K562 (cell line): ENCODE data around the gene PCBP4. TPM values are rescaled to one million over a fixed set of nuclear protein-coding genes. Genes with fewer than 3 reads are reported as not detected.

Source experiments
- ATF4 ChIP-seq: fragments of 450-650 bp; formaldehyde crosslinking; IDR thresholded peaks from 2 replicates; pipeline ENCODE4 v1.4.0; 2022; ENCODE audit warnings: mild to moderate bottlenecking, moderate library complexity
- CHD2 ChIP-seq: IDR thresholded peaks from 2 replicates; pipeline ENCODE4 v1.6.1; 2011; ENCODE audit warnings: low read depth, low read length
- EHMT2 ChIP-seq: fragments of 450-650 bp; IDR thresholded peaks from 2 replicates; pipeline ENCODE4 v1.6.1; 2018; ENCODE audit warnings: antibody characterized with exemption
- ETV6 ChIP-seq, 3 experiments: fragments of 150-350 bp in 1 of 3; sonication (generic) in 1 of 3; formaldehyde crosslinking in 1 of 3; IDR thresholded peaks; 2 replicates each; pipeline versions ENCODE4 v1.6.1 to v1.8.0; 2014 to 2022; ENCODE audit warnings: borderline replicate concordance in 2 of 3, low read depth in 2 of 3, antibody characterized with exemption in 1 of 3, low read length in 1 of 3, mild to moderate bottlenecking in 1 of 3, missing genetic modification reagents in 1 of 3
- HLTF ChIP-seq: fragments of 450-650 bp; IDR thresholded peaks from 2 replicates; pipeline ENCODE4 v1.6.1; 2016
- MCM2 ChIP-seq: fragments of 450-650 bp; IDR thresholded peaks from 2 replicates; pipeline ENCODE4 v1.6.1; 2017; ENCODE audit warnings: low read depth, mild to moderate bottlenecking
- PML ChIP-seq: IDR thresholded peaks from 2 replicates; pipeline ENCODE4 v1.6.1; 2012; ENCODE audit warnings: low read length, inconsistent platforms
- PRPF4 ChIP-seq: fragments of 200-400 bp; formaldehyde crosslinking; IDR thresholded peaks from one replicate; pipeline ENCODE4 v1.6.1; 2017; ENCODE audit warnings: low read length, low read depth, mild to moderate bottlenecking; ENCODE audit not compliant: insufficient read depth, poor library complexity, severe bottlenecking
- STAG1 ChIP-seq: sonication (generic); formaldehyde crosslinking; IDR thresholded peaks from 2 replicates; pipeline ENCODE4 v1.5.0; 2020; ENCODE audit warnings: missing genetic modification reagents, borderline replicate concordance
- ZNF586 ChIP-seq: fragments of 450-650 bp; formaldehyde crosslinking; conservative IDR thresholded peaks from 2 replicates; pipeline ENCODE4 v1.4.0; 2020; ENCODE audit warnings: mild to moderate bottlenecking, moderate library complexity
- ZNF699 ChIP-seq: fragments of 250-450 bp; sonication (Bioruptor Pico); IDR thresholded peaks from 2 replicates; pipeline ENCODE4 v1.8.0; 2021; ENCODE audit warnings: mild to moderate bottlenecking, moderate library complexity; ENCODE audit not compliant: insufficient replicate concordance
- ZNF717 ChIP-seq: fragments of 250-450 bp; sonication (Bioruptor Pico); IDR thresholded peaks from 2 replicates; pipeline ENCODE4 v1.5.0; 2021
- polyA plus RNA-seq, 8 experiments: library from polyadenylated mRNA; depleted of rRNA in 4 of 8; stranded (reverse) in 5 of 8; unstranded in 3 of 8; fragments of >200 nt; fragmentation: Nextera tagmentation in 2 of 8; fragmentation: Illumina TruSeq in 1 of 8; extraction: Ambion mirVana in 2 of 8; extraction: Trizol in 1 of 8; gene quantifications; 2 replicates each; pipeline versions ENCODE4 v1.2.1 to v1.2.3, GENCODE V29; 2011 to 2014; ENCODE audit warnings: inconsistent platforms in 1 of 8, missing spikeins in 1 of 8
- total RNA-seq, 7 experiments: library from RNA; depleted of rRNA in 6 of 7; stranded (reverse); fragments of >200 nt in 6 of 7; fragmentation: Illumina TruSeq in 2 of 7; extraction: Trizol in 2 of 7; gene quantifications; 2 replicates each; pipeline versions ENCODE4 v1.2.1 to v1.2.3, GENCODE V29; 2011 to 2021; ENCODE audit warnings: low replicate concordance in 1 of 7
- TF ChIP-seq, protein P1 (sequence below): fragments of 200-400 bp; formaldehyde crosslinking; IDR thresholded peaks from 2 replicates; pipeline ENCODE4 v1.6.1; 2017; ENCODE audit warnings: mild to moderate bottlenecking, low read depth, low read length, moderate library complexity
- TF ChIP-seq, protein P2 (sequence below): fragments of 450-650 bp; formaldehyde crosslinking; IDR thresholded peaks from 2 replicates; pipeline ENCODE4 v1.4.0; 2020; ENCODE audit warnings: mild to moderate bottlenecking
- TF ChIP-seq, protein P3 (sequence below): sonication (generic); formaldehyde crosslinking; IDR thresholded peaks from 2 replicates; pipeline ENCODE4 v1.8.1; 2023; ENCODE audit warnings: mild to moderate bottlenecking, missing genetic modification reagents
- TF ChIP-seq, protein P4 (sequence below): fragments of 450-650 bp; IDR thresholded peaks from 2 replicates; pipeline ENCODE4 v1.7.0; 2016; ENCODE audit warnings: borderline replicate concordance

The PCBP4 gene
- total and polyA plus RNA-seq, 9 of the 15 experiments (the other 6 are each of a cell fraction or from before 2014, with no cell fraction given): 0.06 to 5.8 (median 2.6) TPM

GRCh38 chr3:51982838-51983577 lies 15.8 kb upstream of the PCBP4 start, which contains the start of gene ACY1 (continued):
- TF ChIP-seq MCM2 (no peak), ZNF699 (no peak), CHD2 (no peak), EHMT2 (no peak), STAG1 (CRISPR knock-in tag) (no peak), ZNF586 (CRISPR knock-in tag) (no peak), ATF4 (CRISPR knock-in tag) (no peak), PRPF4 (no peak), HLTF (no peak), PML (no peak; the same call in 1 of the 2 replicates), ETV6 (IDR thresholded peaks at IDR 0.05; ENCODE audit: borderline replicate concordance in 1 of 2, low read depth in 2 of 2, low read length in 1 of 2) (no peak), ETV6 (CRISPR knock-in tag; IDR thresholded peaks at IDR 0.05; ENCODE audit: borderline replicate concordance) (no peak), ZNF717 (CRISPR knock-in tag) (no peak)
- TF ChIP-seq, protein P1, sequence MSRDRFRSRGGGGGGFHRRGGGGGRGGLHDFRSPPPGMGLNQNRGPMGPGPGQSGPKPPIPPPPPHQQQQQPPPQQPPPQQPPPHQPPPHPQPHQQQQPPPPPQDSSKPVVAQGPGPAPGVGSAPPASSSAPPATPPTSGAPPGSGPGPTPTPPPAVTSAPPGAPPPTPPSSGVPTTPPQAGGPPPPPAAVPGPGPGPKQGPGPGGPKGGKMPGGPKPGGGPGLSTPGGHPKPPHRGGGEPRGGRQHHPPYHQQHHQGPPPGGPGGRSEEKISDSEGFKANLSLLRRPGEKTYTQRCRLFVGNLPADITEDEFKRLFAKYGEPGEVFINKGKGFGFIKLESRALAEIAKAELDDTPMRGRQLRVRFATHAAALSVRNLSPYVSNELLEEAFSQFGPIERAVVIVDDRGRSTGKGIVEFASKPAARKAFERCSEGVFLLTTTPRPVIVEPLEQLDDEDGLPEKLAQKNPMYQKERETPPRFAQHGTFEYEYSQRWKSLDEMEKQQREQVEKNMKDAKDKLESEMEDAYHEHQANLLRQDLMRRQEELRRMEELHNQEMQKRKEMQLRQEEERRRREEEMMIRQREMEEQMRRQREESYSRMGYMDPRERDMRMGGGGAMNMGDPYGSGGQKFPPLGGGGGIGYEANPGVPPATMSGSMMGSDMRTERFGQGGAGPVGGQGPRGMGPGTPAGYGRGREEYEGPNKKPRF: no peak
- TF ChIP-seq, protein P2, sequence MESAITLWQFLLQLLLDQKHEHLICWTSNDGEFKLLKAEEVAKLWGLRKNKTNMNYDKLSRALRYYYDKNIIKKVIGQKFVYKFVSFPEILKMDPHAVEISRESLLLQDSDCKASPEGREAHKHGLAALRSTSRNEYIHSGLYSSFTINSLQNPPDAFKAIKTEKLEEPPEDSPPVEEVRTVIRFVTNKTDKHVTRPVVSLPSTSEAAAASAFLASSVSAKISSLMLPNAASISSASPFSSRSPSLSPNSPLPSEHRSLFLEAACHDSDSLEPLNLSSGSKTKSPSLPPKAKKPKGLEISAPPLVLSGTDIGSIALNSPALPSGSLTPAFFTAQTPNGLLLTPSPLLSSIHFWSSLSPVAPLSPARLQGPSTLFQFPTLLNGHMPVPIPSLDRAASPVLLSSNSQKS (CRISPR knock-in tag): no peak
- TF ChIP-seq, protein P3, sequence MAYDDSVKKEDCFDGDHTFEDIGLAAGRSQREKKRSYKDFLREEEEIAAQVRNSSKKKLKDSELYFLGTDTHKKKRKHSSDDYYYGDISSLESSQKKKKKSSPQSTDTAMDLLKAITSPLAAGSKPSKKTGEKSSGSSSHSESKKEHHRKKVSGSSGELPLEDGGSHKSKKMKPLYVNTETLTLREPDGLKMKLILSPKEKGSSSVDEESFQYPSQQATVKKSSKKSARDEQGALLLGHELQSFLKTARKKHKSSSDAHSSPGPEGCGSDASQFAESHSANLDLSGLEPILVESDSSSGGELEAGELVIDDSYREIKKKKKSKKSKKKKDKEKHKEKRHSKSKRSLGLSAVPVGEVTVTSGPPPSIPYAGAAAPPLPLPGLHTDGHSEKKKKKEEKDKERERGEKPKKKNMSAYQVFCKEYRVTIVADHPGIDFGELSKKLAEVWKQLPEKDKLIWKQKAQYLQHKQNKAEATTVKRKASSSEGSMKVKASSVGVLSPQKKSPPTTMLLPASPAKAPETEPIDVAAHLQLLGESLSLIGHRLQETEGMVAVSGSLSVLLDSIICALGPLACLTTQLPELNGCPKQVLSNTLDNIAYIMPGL: no peak
- TF ChIP-seq, protein P4, sequence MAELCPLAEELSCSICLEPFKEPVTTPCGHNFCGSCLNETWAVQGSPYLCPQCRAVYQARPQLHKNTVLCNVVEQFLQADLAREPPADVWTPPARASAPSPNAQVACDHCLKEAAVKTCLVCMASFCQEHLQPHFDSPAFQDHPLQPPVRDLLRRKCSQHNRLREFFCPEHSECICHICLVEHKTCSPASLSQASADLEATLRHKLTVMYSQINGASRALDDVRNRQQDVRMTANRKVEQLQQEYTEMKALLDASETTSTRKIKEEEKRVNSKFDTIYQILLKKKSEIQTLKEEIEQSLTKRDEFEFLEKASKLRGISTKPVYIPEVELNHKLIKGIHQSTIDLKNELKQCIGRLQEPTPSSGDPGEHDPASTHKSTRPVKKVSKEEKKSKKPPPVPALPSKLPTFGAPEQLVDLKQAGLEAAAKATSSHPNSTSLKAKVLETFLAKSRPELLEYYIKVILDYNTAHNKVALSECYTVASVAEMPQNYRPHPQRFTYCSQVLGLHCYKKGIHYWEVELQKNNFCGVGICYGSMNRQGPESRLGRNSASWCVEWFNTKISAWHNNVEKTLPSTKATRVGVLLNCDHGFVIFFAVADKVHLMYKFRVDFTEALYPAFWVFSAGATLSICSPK: no peak
